NCI-H2029 treated with DMSO at 0.1 percent for 48 hours (cell line): ENCODE data around the gene HMG20A.

Experiments
- DNase-seq: peaks from one replicate; lab custom pipeline; 2025; lab: John Stamatoyannopoulos, UW

The HMG20A gene

GRCh38 chr15:77500989-77501388 lies 80.3 kb downstream of the HMG20A start:
- DNase-seq = no peak

GRCh38 chr15:77502379-77503095 lies 81.8 kb downstream of the HMG20A start:
- DNase-seq = no peak

- DNase-seq = no peak
Observed at GRCh38 chr15:77503240-77503639, 82.6 kb downstream of the HMG20A start.

- no peak for DNase-seq
Observed at GRCh38 chr15:77503764-77504163, 83.1 kb downstream of the HMG20A start.

GRCh38 chr15:77504306-77504705 lies 83.6 kb downstream of the HMG20A start:
- DNase-seq = no peak

DNA sequence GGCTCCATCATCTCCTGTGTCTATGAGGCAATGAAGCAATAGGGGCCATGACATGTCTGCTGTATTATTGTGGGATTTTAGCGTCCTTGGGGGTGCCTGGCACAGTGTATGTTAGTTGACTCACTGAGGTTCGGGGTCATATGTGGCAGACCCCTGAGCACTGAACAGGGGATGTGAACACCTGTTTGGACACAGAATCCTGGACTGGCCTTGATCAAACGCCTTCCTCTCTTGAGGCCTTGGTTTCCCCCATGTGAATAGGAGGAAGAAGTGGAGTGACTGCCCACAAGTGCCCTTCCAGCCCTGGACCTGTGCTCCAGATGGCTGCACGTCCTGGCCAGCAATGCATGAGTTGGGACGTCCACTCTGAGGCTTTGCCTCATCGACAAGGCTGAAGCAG lies 84.2 kb downstream of the HMG20A start:
- no peak for DNase-seq

DNA sequence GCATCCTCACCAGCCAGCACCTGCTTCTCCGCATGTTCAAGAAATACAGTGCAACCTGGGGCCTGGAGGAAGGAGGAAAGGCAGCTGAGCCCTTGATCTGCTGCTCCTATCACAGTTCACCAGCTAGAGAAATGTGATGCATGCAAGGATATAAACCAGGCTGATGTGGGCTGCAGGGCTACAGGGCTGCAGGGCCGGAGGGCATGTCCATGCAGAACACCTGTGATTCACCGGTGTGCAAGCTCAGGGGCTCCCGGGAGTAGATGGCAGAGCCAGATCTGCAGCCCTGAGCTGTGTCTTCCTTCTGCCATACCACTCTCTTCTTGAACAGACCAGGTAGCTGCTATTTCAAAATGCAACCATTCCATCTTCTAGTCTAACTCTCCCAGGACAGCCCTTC lies 84.9 kb downstream of the HMG20A start:
- no peak for DNase-seq

DNA sequence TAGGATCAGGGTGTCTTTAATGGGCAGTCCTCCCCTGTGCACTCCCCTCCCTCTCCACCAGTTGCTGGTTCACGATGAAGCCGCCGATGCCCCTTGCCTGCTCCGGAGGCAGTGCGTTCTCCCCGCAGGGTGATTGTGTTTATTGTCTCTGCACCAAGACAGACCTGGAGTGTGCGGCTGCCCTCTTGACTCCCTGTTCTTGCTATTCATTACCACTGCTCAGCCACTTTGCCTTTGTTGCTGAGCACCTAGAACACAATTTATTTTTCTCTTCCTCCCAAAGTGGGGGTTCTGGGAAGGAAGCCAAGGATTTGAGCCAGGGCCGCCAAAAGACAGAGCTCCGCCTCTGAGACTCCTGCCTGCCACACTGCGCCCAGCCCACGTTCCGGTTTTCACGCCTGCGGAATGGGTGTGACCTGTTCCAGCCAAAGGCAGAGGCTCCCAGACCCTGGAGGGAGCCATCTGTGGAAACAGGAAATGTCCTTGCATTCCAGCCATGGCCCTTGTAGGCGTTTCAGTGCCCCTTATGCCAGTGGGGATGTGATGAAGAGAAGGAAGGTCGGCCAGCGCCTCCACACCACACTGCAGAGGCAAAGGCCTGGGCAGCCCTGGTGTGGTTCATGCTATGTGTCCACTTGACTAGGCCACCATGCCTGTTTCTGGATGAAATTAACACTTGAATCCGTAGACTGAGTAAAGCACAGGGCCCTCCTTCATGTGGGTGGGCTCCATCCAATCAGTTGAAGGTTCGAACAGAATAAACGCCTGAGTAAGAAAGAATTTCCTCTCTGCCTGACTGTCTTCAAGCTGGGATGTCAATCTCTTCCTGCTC lies 85.8 kb downstream of the HMG20A start:
- DNase-seq = peak; percentile 67

DNA sequence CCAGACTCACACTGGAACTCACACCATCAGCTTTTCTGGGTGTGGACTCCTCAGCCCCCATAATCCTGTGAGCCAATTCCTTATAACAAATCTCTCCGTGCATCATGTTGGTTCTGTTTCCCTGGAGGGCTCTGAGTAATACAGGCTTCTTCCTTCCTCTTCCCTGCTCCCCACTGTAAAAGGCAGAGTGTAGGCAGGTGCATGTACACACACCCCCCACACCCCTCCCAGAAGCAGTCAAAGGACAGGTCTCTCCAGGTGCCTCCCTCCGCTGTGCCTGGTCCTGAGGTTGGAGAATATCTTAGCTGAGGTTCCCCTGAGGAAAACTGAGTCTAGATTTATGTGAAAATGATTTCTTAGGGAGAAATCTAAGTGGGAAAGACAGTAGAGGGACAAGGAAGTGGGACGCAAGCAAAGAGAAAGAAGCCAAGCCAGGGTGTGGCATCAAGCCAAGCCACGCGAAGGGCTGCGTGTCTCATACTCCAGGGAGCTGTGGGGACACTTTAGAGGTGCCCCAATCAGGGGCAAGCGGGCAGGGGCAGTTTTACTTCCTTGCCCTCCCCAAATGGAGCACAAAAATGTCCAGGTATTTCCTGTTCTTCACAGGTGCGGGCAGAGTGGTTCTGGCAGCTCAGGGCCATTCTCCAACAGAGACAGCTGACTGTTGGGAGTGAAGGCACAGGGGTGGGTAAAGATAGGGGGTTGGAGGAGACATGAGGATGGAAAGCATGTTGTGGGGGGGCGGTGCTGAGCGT lies 86.6 kb downstream of the HMG20A start:
- DNase-seq = no peak

DNA sequence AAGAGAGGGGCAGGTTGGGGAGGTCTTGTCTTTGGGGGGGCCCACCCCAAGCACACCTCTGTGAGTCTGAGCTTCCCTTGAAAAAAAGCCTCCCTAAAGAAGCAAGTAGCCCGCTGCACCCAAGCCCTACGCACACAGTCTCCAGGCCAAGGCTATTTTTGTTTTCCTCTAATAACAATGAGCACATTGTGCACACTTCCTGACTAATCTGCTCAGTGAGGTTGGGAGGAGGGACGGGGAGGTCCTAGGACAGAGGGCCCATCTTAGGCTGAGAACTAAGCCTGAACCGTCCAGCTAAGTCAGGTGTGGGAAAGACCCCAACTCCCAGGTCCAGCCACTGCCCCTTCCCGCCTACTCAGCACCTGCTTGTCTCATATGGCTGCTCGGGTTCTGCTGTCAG lies 87.2 kb downstream of the HMG20A start:
- DNase-seq = no peak

- DNase-seq = no peak
Observed at GRCh38 chr15:77508541-77509243, 88.0 kb downstream of the HMG20A start.

DNA sequence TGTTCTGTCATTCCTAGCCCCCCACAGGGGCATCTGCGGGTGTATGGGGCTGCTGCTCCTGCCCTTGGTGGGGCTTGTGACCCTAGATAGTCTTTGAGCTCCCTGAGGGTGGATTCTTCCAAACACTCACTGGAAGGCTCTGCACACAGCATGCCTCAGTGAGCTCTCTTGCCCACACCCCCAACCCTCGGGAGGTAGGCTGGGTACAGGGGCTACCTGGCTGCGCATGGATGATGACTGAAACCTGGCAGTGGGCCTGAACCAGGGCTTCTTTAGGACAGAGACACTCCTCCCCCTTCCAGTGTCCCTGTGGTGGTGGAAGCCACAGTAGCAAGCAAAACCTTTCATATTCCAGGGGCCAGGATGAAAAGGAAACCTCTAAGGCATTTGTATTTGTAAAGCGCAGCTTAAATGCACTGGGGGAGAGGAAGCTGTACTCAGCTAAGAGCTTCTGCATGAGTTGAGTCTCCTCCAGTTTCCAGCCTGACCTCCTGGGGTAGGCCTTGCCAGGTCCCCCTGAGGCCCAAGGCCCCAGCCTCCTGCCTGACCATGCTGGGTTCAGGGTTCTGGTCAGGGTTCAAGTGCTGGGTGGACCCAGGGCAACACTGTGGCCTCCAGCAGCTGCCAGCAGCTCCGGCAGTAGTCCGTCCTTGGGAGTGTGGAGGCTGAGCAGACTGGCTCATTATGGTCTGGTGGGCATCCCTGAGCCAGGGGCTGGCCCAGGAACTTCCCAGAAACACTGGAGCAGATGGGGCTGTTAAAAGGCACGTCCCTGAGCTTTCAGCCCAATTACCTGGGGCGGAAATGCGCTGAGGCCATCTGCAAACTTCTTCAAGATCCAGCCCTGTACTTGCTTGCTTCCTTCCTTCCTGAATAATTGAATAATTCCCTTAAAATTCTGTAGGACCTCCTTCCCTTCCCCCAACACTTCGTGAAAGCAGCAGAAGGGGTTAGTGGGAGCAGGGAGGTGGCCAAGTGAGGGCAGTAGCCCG lies 89.7 kb downstream of the HMG20A start:
- DNase-seq = no peak

- no peak for DNase-seq
Observed at GRCh38 chr15:77511869-77512268, 91.2 kb downstream of the HMG20A start.

DNA sequence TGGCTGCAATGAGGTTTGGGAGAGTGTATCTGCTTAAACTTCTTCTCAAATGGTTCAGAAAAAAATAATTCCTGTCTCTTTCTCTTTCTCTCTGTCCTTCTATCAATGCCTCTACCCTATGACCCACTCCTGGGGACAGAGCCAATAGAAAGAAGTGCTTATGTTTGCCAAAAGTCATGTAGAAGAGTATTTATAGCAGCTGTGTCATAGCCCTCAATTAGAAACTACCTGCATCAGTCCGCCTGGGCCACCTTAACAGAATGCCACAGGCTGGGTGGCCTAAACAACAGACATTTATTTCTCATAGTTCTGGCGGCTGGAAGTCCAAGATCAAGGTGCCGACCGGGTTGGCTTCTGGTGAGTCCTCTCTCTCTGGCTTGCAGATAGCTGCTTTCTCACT lies 92.5 kb downstream of the HMG20A start:
- no peak for DNase-seq

DNA sequence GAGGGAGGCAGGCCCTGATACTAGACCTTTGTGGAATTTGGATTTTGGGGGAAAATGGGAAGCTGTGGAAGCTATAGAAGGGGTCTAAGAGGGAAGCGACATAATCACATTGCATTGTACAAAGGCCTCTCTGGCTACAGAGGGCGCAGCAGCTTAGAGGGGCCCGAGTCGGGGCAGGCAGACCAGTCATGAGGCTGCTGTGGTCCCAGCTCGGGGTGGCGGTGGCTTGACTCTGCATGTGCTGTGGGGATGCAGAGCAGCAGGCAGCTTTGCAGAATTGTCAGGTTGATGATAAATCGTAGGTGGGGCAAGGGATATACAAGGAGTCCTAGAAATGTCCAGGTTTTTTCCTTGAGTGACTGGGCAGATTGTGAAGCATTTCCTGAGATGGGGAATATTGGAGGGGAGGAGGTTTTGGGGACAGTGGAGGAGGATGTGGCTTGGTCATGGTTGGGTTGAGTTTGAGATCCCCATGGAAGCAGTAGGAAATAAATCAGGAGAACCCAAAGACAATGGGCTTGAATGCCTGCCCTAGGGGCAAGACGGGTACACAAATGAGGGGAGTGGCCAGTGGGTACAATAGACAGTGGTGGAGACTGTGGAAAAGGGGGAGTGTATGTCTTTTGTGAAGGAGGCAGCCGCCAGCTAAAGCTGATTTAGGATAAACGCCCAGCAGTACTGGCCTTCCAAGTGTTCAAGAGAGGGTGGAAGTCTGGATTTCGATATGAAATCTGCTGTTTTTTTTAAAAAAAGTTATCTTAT lies 94.1 kb downstream of the HMG20A start:
- DNase-seq = no peak

DNA sequence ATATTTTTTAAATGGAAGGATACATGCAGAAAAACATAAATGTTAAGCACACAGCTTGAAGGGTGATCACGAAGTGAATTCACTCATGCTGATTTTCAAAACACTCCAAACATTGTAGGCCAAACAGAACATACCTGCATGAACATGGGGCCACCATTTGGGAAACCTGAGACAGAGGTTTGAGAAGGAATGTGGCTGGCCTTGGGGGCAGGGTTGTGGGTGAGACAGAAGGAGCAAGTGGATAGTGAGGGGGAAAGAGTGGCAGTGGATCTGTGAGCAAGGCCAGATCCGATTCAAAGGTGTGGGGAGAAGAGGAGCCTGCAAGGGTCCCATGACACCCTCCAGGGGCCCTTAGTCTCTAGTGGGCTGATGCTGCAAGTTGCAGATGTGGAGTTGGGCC lies 94.9 kb downstream of the HMG20A start:
- DNase-seq = no peak

- DNase-seq = no peak
Observed at GRCh38 chr15:77516076-77516475, 95.4 kb downstream of the HMG20A start.

DNA sequence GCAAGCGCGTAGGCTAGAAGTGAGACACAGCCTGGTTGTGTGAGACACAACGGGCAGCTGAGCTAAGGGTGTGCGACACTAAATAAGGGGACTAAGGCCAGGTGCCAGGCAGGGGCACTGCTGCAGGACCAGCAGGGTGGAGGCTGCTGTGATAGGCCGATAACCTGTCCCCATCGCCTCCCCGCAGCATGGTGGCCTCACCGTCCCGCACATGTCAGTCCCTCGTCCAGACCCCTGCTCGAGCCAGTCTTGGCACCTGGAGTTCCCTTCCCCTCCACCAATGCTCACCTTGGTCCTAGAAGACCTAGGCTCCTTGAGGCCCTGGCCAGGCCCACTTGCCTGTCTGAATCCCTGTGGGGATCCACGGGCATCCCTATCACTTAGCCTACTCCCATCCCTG lies 96.1 kb downstream of the HMG20A start:
- DNase-seq = no peak

GRCh38 chr15:77517579-77517978 lies 96.9 kb downstream of the HMG20A start:
- no peak for DNase-seq

DNA sequence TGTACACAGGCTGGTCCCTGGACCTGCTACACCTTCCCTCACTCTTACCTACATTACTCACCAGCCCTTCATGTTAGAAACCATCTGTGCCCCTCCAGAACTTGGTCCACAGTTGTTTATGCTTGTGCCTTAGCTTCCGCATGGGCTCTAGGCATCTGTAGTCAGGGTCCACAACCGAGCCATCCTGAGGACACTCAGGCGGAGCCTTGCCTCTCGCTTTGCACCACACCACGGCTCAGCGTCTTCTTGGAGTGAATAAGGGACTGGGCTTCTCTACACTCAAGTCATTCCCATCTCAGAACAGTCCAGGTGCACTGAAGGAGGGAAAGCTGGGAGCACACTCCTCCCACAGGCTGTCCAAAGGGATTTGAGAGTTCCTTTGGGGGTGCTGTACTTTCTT lies 97.8 kb downstream of the HMG20A start:
- DNase-seq = no peak
